ENCODE results near the gene SRSF3. TPM values are rescaled to one million over a fixed set of nuclear protein-coding genes. Genes with fewer than 3 reads are reported as not detected.

SRSF3 gene
- total RNA-seq = 136 and 301 TPM in 2 replicates

GRCh38 chr6:36594029-36594815, at the start of gene SRSF3:
SRSF3 (plus strand) TSS chr6:36594362; CDS start chr6:36596763, 2,401 bp downstream.

GRCh38 chr6:36546920-36547645, 47.1 kb upstream of the SRSF3 start, which contains the start of gene STK38:
STK38 (minus strand) TSS chr6:36547479; CDS start chr6:36540202, 7,277 bp downstream.

Other genes starting within 250 kb of the SRSF3 start
- gene ETV7, start 206.7 kb upstream of the SRSF3 start, total RNA-seq = 0.24 TPM in 1 of 2 replicates, not detected in the other
- gene PXT1, start 151.5 kb upstream of the SRSF3 start, total RNA-seq = not detected in 2 replicates
- gene KCTD20, start 151.4 kb upstream of the SRSF3 start, total RNA-seq = 30.9 and 34.5 TPM in 2 replicates
- 15.4 and 19.2 TPM in 2 replicates for gene STK38, start 46.9 kb upstream of the SRSF3 start, total RNA-seq
- 384 and 499 TPM in 2 replicates for gene CDKN1A, start 84.4 kb downstream of the SRSF3 start, total RNA-seq
- gene RAB44, start 103.5 kb downstream of the SRSF3 start, total RNA-seq = under 0.01 TPM in 1 of 2 replicates, not detected in the other
- under 0.01 TPM in 1 of 2 replicates, not detected in the other for gene CPNE5, start 245.1 kb downstream of the SRSF3 start, total RNA-seq